ENCODE measurements around the gene CPE. TPM values are rescaled to one million over a fixed set of nuclear protein-coding genes. Genes with fewer than 3 reads are reported as not detected.
"Not testable (repeated sequence)": the region's sequence is repeated elsewhere in the genome, so short reads cannot be mapped to it uniquely, and the experiment has no call there.

The CPE gene
- total RNA-seq, 1 experiment from 2014 or later, result 21.4 TPM

- no peak for DNase-seq (ENCODE audit: low spot score)
Observed at GRCh38 chr4:165462009-165462408, 83.2 kb downstream of the CPE start.

- DNase-seq (ENCODE audit: low spot score), result no peak
Observed at GRCh38 chr4:165464376-165464775, 85.6 kb downstream of the CPE start.

- peak; percentile 29 for DNase-seq (ENCODE audit: low spot score)
Observed at GRCh38 chr4:165464813-165465381, 86.1 kb downstream of the CPE start.

GRCh38 chr4:165470009-165470408 is 91.2 kb downstream of the CPE start:
- DNase-seq (ENCODE audit: low spot score), result no peak

GRCh38 chr4:165472943-165473676 is 94.3 kb downstream of the CPE start:
- DNase-seq (ENCODE audit: low spot score), result no peak

GRCh38 chr4:165474784-165475705 is 96.2 kb downstream of the CPE start:
- no peak for DNase-seq (ENCODE audit: low spot score)

- DNase-seq (ENCODE audit: low spot score), result no peak
Observed at GRCh38 chr4:165475706-165476070, 96.9 kb downstream of the CPE start.

- peak; percentile 74 for DNase-seq (ENCODE audit: low spot score)
Observed at GRCh38 chr4:165476214-165477098, 97.6 kb downstream of the CPE start.

GRCh38 chr4:165477799-165478198 is 99.0 kb downstream of the CPE start:
- no peak for DNase-seq (ENCODE audit: low spot score)

GRCh38 chr4:165478260-165478659 is 99.5 kb downstream of the CPE start:
- no peak for DNase-seq (ENCODE audit: low spot score)

- no peak for DNase-seq (ENCODE audit: low spot score)
Observed at GRCh38 chr4:165481053-165481835, 102.4 kb downstream of the CPE start.

GRCh38 chr4:165489786-165490185 is 111.0 kb downstream of the CPE start:
- no peak for DNase-seq (ENCODE audit: low spot score)

GRCh38 chr4:165492583-165492982 is 113.8 kb downstream of the CPE start:
- not testable (repeated sequence) for DNase-seq (ENCODE audit: low spot score)

- DNase-seq (ENCODE audit: low spot score), result peak; percentile 57
Observed at GRCh38 chr4:165493359-165493758, 114.6 kb downstream of the CPE start.

GRCh38 chr4:165502916-165503907 is 124.4 kb downstream of the CPE start:
- DNase-seq (ENCODE audit: low spot score), result peak; percentile 47

- no peak for DNase-seq (ENCODE audit: low spot score)
Observed at GRCh38 chr4:165504184-165504583, 125.4 kb downstream of the CPE start.

- peak; percentile 75 for DNase-seq (ENCODE audit: low spot score)
Observed at GRCh38 chr4:165505958-165506837, 127.4 kb downstream of the CPE start.

- DNase-seq (ENCODE audit: low spot score), result peak; percentile 64
Observed at GRCh38 chr4:165506849-165507248, 128.0 kb downstream of the CPE start.
